Activated CD8-positive, alpha-beta T cell treated with anti-CD3 and anti-CD28 coated beads for 36 hours (primary cell): ENCODE data around the gene WDR20. TPM values are rescaled to one million over a fixed set of nuclear protein-coding genes. Genes with fewer than 3 reads are reported as not detected.

Source experiments
- ATAC-seq: fragments of 200-7000 bp; cut with Tn5 transposase; one replicate; pipeline ENCODE4 v1.10.0; 2021; ENCODE audit warnings: mild to moderate bottlenecking, moderate library complexity
- CTCF ChIA-PET: fragments of 350-600 bp; sonication (Branson Sonifier 250); formaldehyde crosslinking; loops from one replicate; lab custom pipeline; 2021; ENCODE audit warnings: antibody characterized with exemption; lab: Charles Lee
- POLR2A ChIA-PET: fragments of 350-600 bp; sonication (Branson Sonifier 250); formaldehyde crosslinking; loops from one replicate; lab custom pipeline; 2021; ENCODE audit warnings: antibody characterized with exemption; lab: Charles Lee
- DNase-seq: peaks from one replicate; pipeline ENCODE4 v3.0.0-alpha.2; 2020
- H3K27ac Mint-ChIP-seq: one replicate; pipeline ENCODE4 v1.8.0; 2021; ENCODE audit warnings: mild to moderate bottlenecking, mixed read lengths
- H3K27me3 Mint-ChIP-seq: one replicate; pipeline ENCODE4 v1.8.0; 2021; ENCODE audit warnings: mixed read lengths
- H3K36me3 Mint-ChIP-seq: one replicate; pipeline ENCODE4 v1.8.0; 2021; ENCODE audit warnings: low read depth, mixed read lengths
- H3K4me1 Mint-ChIP-seq: one replicate; pipeline ENCODE4 v1.8.0; 2021; ENCODE audit warnings: low read depth, mixed read lengths
- H3K4me3 Mint-ChIP-seq: one replicate; pipeline ENCODE4 v1.8.0; 2021; ENCODE audit warnings: mild to moderate bottlenecking, moderate library complexity, mixed read lengths
- H3K9me3 Mint-ChIP-seq: one replicate; pipeline ENCODE4 v1.8.0; 2021; ENCODE audit warnings: mixed read lengths
- CTCF ChIP-seq: fragments of 200-600 bp; IDR thresholded peaks from one replicate; pipeline ENCODE4 v1.8.0; 2022; ENCODE audit warnings: antibody characterized with exemption, mild to moderate bottlenecking
- intact Hi-C: fragments of 100-400 bp; cut with micrococcal nuclease; formaldehyde crosslinking; loops from one replicate; pipeline ENCODE4 v1.10.0; 2022
- total RNA-seq, 2 experiments: library from RNA; stranded (reverse); gene quantifications; one replicate each; pipeline ENCODE4 v1.2.3, GENCODE V29; 2021

WDR20 gene
- total RNA-seq, 2 experiments from 2014 or later: 18.5 to 21.6 TPM

- no peak for ATAC-seq
These were observed 82.4 kb downstream of the WDR20 start for GRCh38 chr14:102222009-102222575.

GRCh38 chr14:102222751-102223150 is 83.1 kb downstream of the WDR20 start:
- ChIA-PET POLR2A (interaction anchor here (0.9 to 1.1 kb wide), 2 partner anchors 9 to 33 kb away, joined by 3 to 4 read pairs; no protein-coding TSS in a partner anchor), CTCF (no interaction called here)
- Mint-ChIP-seq H3K36me3 (no peaks in the 10 kb centered on the region), H3K4me1 (peaks cover 17% of the 10 kb centered on the region), H3K27me3 (no peaks in the 10 kb centered on the region), H3K27ac (no peak overlapping the region), H3K4me3 (no peak overlapping the region), H3K9me3 (no peaks in the 10 kb centered on the region)
- intact Hi-C loops: no loop called here
- ATAC-seq (no peak), DNase-seq (no peak)
- no peak for TF ChIP-seq CTCF

More at GRCh38 chr14:102222009-102222575, 82.4 kb downstream of the WDR20 start:
- Mint-ChIP-seq H3K4me3 (no peak overlapping the region), H3K27me3 (no peaks in the 10 kb centered on the region), H3K4me1 (peaks cover 17% of the 10 kb centered on the region), H3K36me3 (no peaks in the 10 kb centered on the region), H3K27ac (no peak overlapping the region), H3K9me3 (no peaks in the 10 kb centered on the region)
- TF ChIP-seq CTCF: no peak
- ChIA-PET POLR2A (interaction anchor here (0.6 to 1.1 kb wide), 3 partner anchors 10 to 34 kb away, joined by 3 to 4 read pairs (median 4); no protein-coding TSS in a partner anchor), CTCF (no interaction called here)
- DNase-seq: no peak
- intact Hi-C loops: no loop called here

- intact Hi-C loops: no loop called here
- no peak for DNase-seq
- ChIA-PET POLR2A (interaction anchor here (0.6 kb wide), 1 partner anchor 1238 kb away, joined by 3 read pairs; no protein-coding TSS in a partner anchor), CTCF (no interaction called here)
- no peak for TF ChIP-seq CTCF
- no peak overlapping the region for H3K27ac Mint-ChIP-seq
- no peak overlapping the region for H3K4me3 Mint-ChIP-seq
- H3K36me3 Mint-ChIP-seq: no peaks in the 10 kb centered on the region
- no peaks in the 10 kb centered on the region for H3K9me3 Mint-ChIP-seq
- H3K27me3 Mint-ChIP-seq: no peaks in the 10 kb centered on the region
- H3K4me1 Mint-ChIP-seq: peaks cover 17% of the 10 kb centered on the region
- ATAC-seq: no peak
These were observed 84.0 kb downstream of the WDR20 start for GRCh38 chr14:102223682-102224081.

- DNase-seq (no peak), ATAC-seq (no peak)
- CTCF ChIA-PET: interaction anchor here (1.3 kb wide), 1 partner anchor 11 kb away, joined by 3 read pairs; no protein-coding TSS in a partner anchor
- intact Hi-C loops: no loop called here
- H3K27me3 Mint-ChIP-seq: no peaks in the 10 kb centered on the region
- H3K36me3 Mint-ChIP-seq: no peaks in the 10 kb centered on the region
- H3K9me3 Mint-ChIP-seq: no peaks in the 10 kb centered on the region
- TF ChIP-seq CTCF: no peak
- H3K4me1 Mint-ChIP-seq: peaks cover 9% of the 10 kb centered on the region
- H3K27ac Mint-ChIP-seq: no peak overlapping the region
- no peak overlapping the region for H3K4me3 Mint-ChIP-seq
- POLR2A ChIA-PET: interaction anchor here (1.4 kb wide), 1 partner anchor 86 kb away, joined by 3 read pairs; the partner anchor contains the start of gene WDR20
These were observed 85.7 kb downstream of the WDR20 start for GRCh38 chr14:102225386-102225785.

- Mint-ChIP-seq H3K4me3 (no peak overlapping the region), H3K4me1 (peaks cover 7% of the 10 kb centered on the region), H3K36me3 (no peaks in the 10 kb centered on the region), H3K9me3 (no peaks in the 10 kb centered on the region), H3K27ac (no peak overlapping the region), H3K27me3 (no peaks in the 10 kb centered on the region)
- intact Hi-C loops: no loop called here
- TF ChIP-seq CTCF: no peak
- DNase-seq (no peak), ATAC-seq (no peak)
- CTCF ChIA-PET: no interaction called here
- POLR2A ChIA-PET: no interaction called here
These were observed 86.2 kb downstream of the WDR20 start for GRCh38 chr14:102225936-102226335.
